K562 (cell line): Measurements from ENCODE around the gene BCAN. TPM values are rescaled to one million over a fixed set of nuclear protein-coding genes. Genes with fewer than 3 reads are reported as not detected.

ENCODE experiments used
- ATAC-seq: fragments of 200-7000 bp; cut with Tn5 transposase; 3 replicates; pipeline ENCODE4 v1.9.1; 2020; ENCODE audit warnings: moderate library complexity
- BruUV-seq: library from RNA; stranded (reverse); fragments of 400-500 nt; replicated peaks from 2 replicates; lab custom pipeline; 2021; lab: Mats Ljungman, UMichigan
- CTCF ChIA-PET: fragments of 300-600 bp; formaldehyde crosslinking; extraction: SDS; loops from one replicate; lab custom pipeline; 2021; ENCODE audit warnings: low intra/inter-chr PET ratio; lab: Yijun Ruan, JAX
- POLR2A ChIA-PET: fragments of 300-600, 350-650 bp; sonication (Branson Sonifier 250); formaldehyde crosslinking; extraction: SDS; loops from one replicate; lab custom pipeline; 2021; ENCODE audit warnings: antibody characterized with exemption, inconsistent platforms; lab: Yijun Ruan, JAX
- DNase-seq, 4 experiments: peaks; one replicate each; pipeline versions ENCODE4 v3.0.0 to v3.0.0-alpha.2; 2011 to 2018; ENCODE audit warnings: low spot score in 3 of 4, mixed read lengths in 3 of 4; ENCODE audit errors: extremely low read depth in 1 of 4
- FAIRE-seq: peaks from 2 replicates; lab custom pipeline; 2011; peaks lifted over from hg19 to GRCh38; lab: Jason Lieb, UNC
- H2AFZ ChIP-seq: 2 replicates; pipeline ENCODE4 v1.6.0; 2011; ENCODE audit warnings: low read depth, low read length, control low read depth, inconsistent platforms
- H3K27ac ChIP-seq: fragments of 200-600 bp; 3 replicates; pipeline ENCODE4 v1.8.0; 2011; ENCODE audit warnings: low read depth, mild to moderate bottlenecking, control low read depth, inconsistent platforms, low read length, moderate library complexity, mixed read lengths; ENCODE audit errors: extremely low read depth
- H3K27me3 ChIP-seq, 2 experiments: fragments of 300-600 bp in 1 of 2; 2 replicates in 1 of 2; 3 replicates in 1 of 2; pipeline versions ENCODE4 v1.6.0 to v1.8.0; 2011; ENCODE audit warnings: inconsistent platforms in 2 of 2, low read length in 2 of 2, mild to moderate bottlenecking in 1 of 2, mixed read lengths in 1 of 2, moderate library complexity in 1 of 2; ENCODE audit not compliant: control insufficient read depth in 2 of 2, insufficient read depth in 2 of 2
- H3K36me3 ChIP-seq: fragments of 300-600 bp; 3 replicates; pipeline ENCODE4 v1.8.0; 2011; ENCODE audit warnings: mild to moderate bottlenecking, low read length, inconsistent platforms; ENCODE audit not compliant: control insufficient read depth, insufficient read depth
- H3K4me1 ChIP-seq, 2 experiments: fragments of 200-600 bp in 1 of 2; replicated peaks in 1 of 2; 2 replicates in 1 of 2; 3 replicates in 1 of 2; pipeline versions ENCODE4 v1.5.1 to v1.8.0; 2011; ENCODE audit warnings: inconsistent platforms in 2 of 2, low read length in 2 of 2, mild to moderate bottlenecking in 1 of 2, mixed read lengths in 1 of 2, moderate library complexity in 1 of 2; ENCODE audit not compliant: control insufficient read depth in 2 of 2, insufficient read depth in 2 of 2
- H3K4me2 ChIP-seq: 2 replicates; pipeline ENCODE4 v1.6.1; 2011; ENCODE audit warnings: low read length, control low read depth, inconsistent platforms, mixed read lengths; ENCODE audit not compliant: insufficient read depth
- H3K4me3 ChIP-seq: fragments of 200-600 bp; sonication (generic), shearing (Covaris generic); 2 replicates; pipeline ENCODE4 v1.5.1; 2016; ENCODE audit warnings: control low read depth, inconsistent platforms
- H3K79me2 ChIP-seq: fragments of 200-600 bp; 3 replicates; pipeline ENCODE4 v1.8.0; 2011; ENCODE audit warnings: low read length, inconsistent platforms; ENCODE audit not compliant: control insufficient read depth, insufficient read depth
- H3K9ac ChIP-seq, 2 experiments: 2 replicates each; pipeline versions ENCODE4 v1.6.0 to v1.6.1; 2011; ENCODE audit warnings: low read depth in 2 of 2, low read length in 2 of 2, control low read depth in 1 of 2, inconsistent platforms in 1 of 2, mild to moderate bottlenecking in 1 of 2, mixed read lengths in 1 of 2; ENCODE audit not compliant: insufficient read depth in 1 of 2
- H3K9me1 ChIP-seq: one replicate; pipeline ENCODE4 v1.6.0; 2011; ENCODE audit warnings: inconsistent platforms, mild to moderate bottlenecking, low read length, moderate library complexity; ENCODE audit not compliant: control insufficient read depth, insufficient read depth
- H3K9me3 ChIP-seq: replicated peaks from 2 replicates; pipeline ENCODE4 v1.5.1; 2011; ENCODE audit warnings: low read depth, low read length, inconsistent platforms; ENCODE audit not compliant: control insufficient read depth, insufficient read depth
- H4K20me1 ChIP-seq: replicated peaks from 2 replicates; pipeline ENCODE4 v1.6.1; 2011; ENCODE audit warnings: low read length, inconsistent platforms, mixed read lengths; ENCODE audit not compliant: control insufficient read depth, insufficient read depth
- ATF6 ChIP-seq: sonication (generic); formaldehyde crosslinking; IDR thresholded peaks from 2 replicates; pipeline ENCODE4 v1.4.0; 2020; ENCODE audit warnings: mild to moderate bottlenecking, missing genetic modification reagents
- CCNT2 ChIP-seq: IDR thresholded peaks from 2 replicates; pipeline ENCODE4 v1.6.1; 2011; ENCODE audit warnings: borderline replicate concordance, low read depth, mild to moderate bottlenecking, moderate library complexity, mixed read lengths, low read length; ENCODE audit not compliant: insufficient read length; ENCODE audit errors: extremely low read depth
- KDM5B ChIP-seq: fragments of 200-600 bp; sonication (generic); IDR thresholded peaks from 2 replicates; pipeline ENCODE4 v1.6.1; 2012; ENCODE audit warnings: low read depth, mild to moderate bottlenecking, moderate library complexity, low read length, control low read depth, inconsistent platforms; ENCODE audit not compliant: insufficient replicate concordance
- MXI1 ChIP-seq: IDR thresholded peaks from 2 replicates; pipeline ENCODE4 v1.6.1; 2011; ENCODE audit warnings: low read depth, mild to moderate bottlenecking, improper control_type of control experiment, low read length
- POLR2A ChIP-seq: fragments of 450-650 bp; conservative IDR thresholded peaks from 2 replicates; pipeline ENCODE4 v1.6.1; 2016
- POLR2AphosphoS2 ChIP-seq: IDR thresholded peaks from 2 replicates; pipeline ENCODE4 v1.6.1; 2012; ENCODE audit warnings: low read length, improper control_type of control experiment
- POLR2B ChIP-seq: fragments of 450-650 bp; IDR thresholded peaks from 2 replicates; pipeline ENCODE4 v1.6.1; 2018; ENCODE audit warnings: low read depth; ENCODE audit not compliant: partially characterized antibody
- POLR2G ChIP-seq: fragments of 200-400 bp; formaldehyde crosslinking; IDR thresholded peaks from 2 replicates; pipeline ENCODE4 v1.6.1; 2017; ENCODE audit warnings: low read depth, mild to moderate bottlenecking, antibody characterized with exemption, low read length, moderate library complexity
- TFAP4 ChIP-seq: sonication (generic); formaldehyde crosslinking; IDR thresholded peaks from 2 replicates; pipeline ENCODE4 v1.8.0; 2022; ENCODE audit warnings: missing genetic modification reagents, mild to moderate bottlenecking, moderate library complexity, borderline replicate concordance
- THAP12 ChIP-seq: fragments of 250-450 bp; sonication (Bioruptor Pico); IDR thresholded peaks from 2 replicates; pipeline ENCODE4 v1.9.0; 2021; ENCODE audit warnings: mild to moderate bottlenecking, inconsistent platforms
- ZNF239 ChIP-seq: fragments of 250-450 bp; sonication (Bioruptor Pico); IDR thresholded peaks from 2 replicates; pipeline ENCODE4 v1.4.0; 2020; ENCODE audit warnings: mild to moderate bottlenecking
- ZNF518B ChIP-seq: fragments of 250-450 bp; sonication (Bioruptor Pico); IDR thresholded peaks from 2 replicates; pipeline ENCODE4 v1.5.0; 2021; ENCODE audit warnings: mild to moderate bottlenecking, moderate library complexity
- WGBS: fragments of 100-300 bp; shearing (Covaris generic); methylation state at CpG from one replicate; pipeline ENCODE4 v1.1.6; 2016; ENCODE audit warnings: low coverage, mixed read lengths; ENCODE audit not compliant: insufficient coverage; ENCODE audit errors: missing lambda C conversion rate; 5-methylcytosine and 5-hydroxymethylcytosine counted together
- in situ Hi-C: fragments of 300-500 bp; cut with MboI; formaldehyde crosslinking; loops from 4 replicates; pipeline ENCODE4 v1.15.0; 2018; ENCODE audit warnings: inconsistent platforms, mixed read lengths
- intact Hi-C: fragments of 100-400 bp; cut with micrococcal nuclease; formaldehyde crosslinking; loops from 2 replicates; pipeline ENCODE4 v1.14.2; 2022
- polyA plus RNA-seq, 8 experiments: library from polyadenylated mRNA; depleted of rRNA in 4 of 8; stranded (reverse) in 5 of 8; unstranded in 3 of 8; fragments of >200 nt; fragmentation: Nextera tagmentation in 2 of 8; fragmentation: Illumina TruSeq in 1 of 8; extraction: Ambion mirVana in 2 of 8; extraction: Trizol in 1 of 8; gene quantifications; 2 replicates each; pipeline versions ENCODE4 v1.2.1 to v1.2.3, GENCODE V29; 2011 to 2014; ENCODE audit warnings: inconsistent platforms in 1 of 8, missing spikeins in 1 of 8
- total RNA-seq, 7 experiments: library from RNA; depleted of rRNA in 6 of 7; stranded (reverse); fragments of >200 nt in 6 of 7; fragmentation: Illumina TruSeq in 2 of 7; extraction: Trizol in 2 of 7; gene quantifications; 2 replicates each; pipeline versions ENCODE4 v1.2.1 to v1.2.3, GENCODE V29; 2011 to 2021; ENCODE audit warnings: low replicate concordance in 1 of 7

The BCAN gene
- total and polyA plus RNA-seq, 9 of the 15 experiments (the other 6 are each of a cell fraction or from before 2014, with no cell fraction given): 0.04 to 0.33 (median 0.14) TPM; not detected in 5

- ATAC-seq (peak; percentile 9), FAIRE-seq (no peak), DNase-seq (no peak)
- H3K4me3 ChIP-seq: no peak overlapping the region
- ChIA-PET CTCF (no interaction called here), POLR2A (interaction anchor here (1.1 to 1.3 kb wide), 5 partner anchors 9 to 34 kb away, joined by 3 to 4 read pairs (median 3); no protein-coding TSS in a partner anchor)
- H3K9ac ChIP-seq: peak overlapping the region in 1 of 2 experiments; percentile 56; a peak in 1 of 4 replicates
- no peak overlapping the region for H3K27ac ChIP-seq
- H3K9me1 ChIP-seq: no peaks in the 10 kb centered on the region
- H3K4me2 ChIP-seq: no peak overlapping the region
- WGBS: 27% methylated on average over 6 of the region's 6 CpGs
- H3K9me3 ChIP-seq: no peaks in the 10 kb centered on the region
- no peaks in the 10 kb centered on the region for H3K79me2 ChIP-seq
- peaks cover 34% of the 10 kb centered on the region for H4K20me1 ChIP-seq
- H2AFZ ChIP-seq: no peak overlapping the region
- BruUV-seq: no TSS peak
- in situ Hi-C loops (no loop called here), intact Hi-C loops (no loop called here)
- peaks cover 16% of the 10 kb centered on the region; the same call in 2 of the 3 replicates for H3K36me3 ChIP-seq
- H3K27me3 ChIP-seq: peaks cover 4 to 9% of the 10 kb centered on the region in 2 experiments; a peak in 2 of 5 replicates
- no peak for TF ChIP-seq ZNF518B (CRISPR knock-in tag)
- peak; percentile 26 for TF ChIP-seq POLR2B
- no peak for TF ChIP-seq THAP12
- 0 out of 2 replicates have a peak, but pooled peaks have one; percentile 13 for TF ChIP-seq TFAP4 (CRISPR knock-in tag)
- no peak for TF ChIP-seq MXI1
- peak; percentile 46 for TF ChIP-seq KDM5B
- no peak for TF ChIP-seq CCNT2
- peak; percentile 65 for TF ChIP-seq POLR2G
- peak; percentile 75 for TF ChIP-seq POLR2AphosphoS2
- no peak for TF ChIP-seq ATF6 (CRISPR knock-in tag)
- TF ChIP-seq ZNF239 (CRISPR knock-in tag): no peak
- peak; percentile 49 for TF ChIP-seq POLR2A
- H3K4me1 ChIP-seq: peaks cover 0 to 13% of the 10 kb centered on the region in 2 experiments; a peak in 2 of 5 replicates
These were observed 2.3 kb upstream of the BCAN start for GRCh38 chr1:156639601-156640101.
